ENCODE data around the gene B4GALT6. TPM values are rescaled to one million over a fixed set of nuclear protein-coding genes. Genes with fewer than 3 reads are reported as not detected.

B4GALT6 gene
- total RNA-seq, 1 experiment from 2014 or later: 22.0 TPM

GRCh38 chr18:31675404-31675803, 9.0 kb downstream of the B4GALT6 start:
- no TSS peak for BruUV-seq (replicated peaks)
- Mint-ChIP-seq H3K4me1 (ENCODE audit: low read depth, unreplicated experiment) (peaks cover 23% of the 10 kb centered on the region), H3K27me3 (ENCODE audit: unreplicated experiment) (no peaks in the 10 kb centered on the region), H3K36me3 (ENCODE audit: insufficient read depth, unreplicated experiment) (no peaks in the 10 kb centered on the region), H3K9me3 (ENCODE audit: low read depth, unreplicated experiment) (no peaks in the 10 kb centered on the region), H3K4me3 (ENCODE audit: low read depth, unreplicated experiment) (no peak overlapping the region), H3K27ac (ENCODE audit: unreplicated experiment) (no peak overlapping the region)
- TF ChIP-seq, protein P1, sequence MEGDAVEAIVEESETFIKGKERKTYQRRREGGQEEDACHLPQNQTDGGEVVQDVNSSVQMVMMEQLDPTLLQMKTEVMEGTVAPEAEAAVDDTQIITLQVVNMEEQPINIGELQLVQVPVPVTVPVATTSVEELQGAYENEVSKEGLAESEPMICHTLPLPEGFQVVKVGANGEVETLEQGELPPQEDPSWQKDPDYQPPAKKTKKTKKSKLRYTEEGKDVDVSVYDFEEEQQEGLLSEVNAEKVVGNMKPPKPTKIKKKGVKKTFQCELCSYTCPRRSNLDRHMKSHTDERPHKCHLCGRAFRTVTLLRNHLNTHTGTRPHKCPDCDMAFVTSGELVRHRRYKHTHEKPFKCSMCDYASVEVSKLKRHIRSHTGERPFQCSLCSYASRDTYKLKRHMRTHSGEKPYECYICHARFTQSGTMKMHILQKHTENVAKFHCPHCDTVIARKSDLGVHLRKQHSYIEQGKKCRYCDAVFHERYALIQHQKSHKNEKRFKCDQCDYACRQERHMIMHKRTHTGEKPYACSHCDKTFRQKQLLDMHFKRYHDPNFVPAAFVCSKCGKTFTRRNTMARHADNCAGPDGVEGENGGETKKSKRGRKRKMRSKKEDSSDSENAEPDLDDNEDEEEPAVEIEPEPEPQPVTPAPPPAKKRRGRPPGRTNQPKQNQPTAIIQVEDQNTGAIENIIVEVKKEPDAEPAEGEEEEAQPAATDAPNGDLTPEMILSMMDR (IDR thresholded peaks at IDR 0.05; ENCODE audit: unreplicated experiment): no peak
- no peak for DNase-seq
- intact Hi-C loops (cut with micrococcal nuclease; ENCODE audit: unreplicated experiment): no loop called here
- CTCF ChIA-PET: no interaction called here

DNA sequence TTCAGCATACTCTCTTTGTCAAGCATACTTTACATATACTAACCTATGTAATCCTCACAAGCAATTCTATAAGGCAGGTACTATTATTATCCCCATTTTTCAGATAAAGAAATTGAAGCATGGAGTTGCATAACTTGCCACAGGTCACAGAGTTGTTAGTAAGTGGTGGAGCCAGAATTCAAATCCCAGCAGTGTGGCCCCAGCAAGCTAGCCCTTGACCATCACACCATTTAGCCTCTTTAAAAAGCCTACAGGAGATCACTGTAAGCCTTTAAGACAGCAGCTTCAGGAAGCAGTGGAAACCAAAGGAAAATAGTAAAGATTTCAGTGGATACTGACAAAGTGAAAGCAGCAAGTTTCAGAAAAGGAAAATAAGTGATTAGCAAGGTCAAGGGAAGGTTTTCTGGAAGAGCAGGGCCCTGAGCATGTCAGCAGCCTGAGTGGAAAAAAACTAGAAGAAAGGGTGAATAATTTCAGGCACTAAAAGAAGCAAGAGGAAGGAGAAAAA, 11.7 kb downstream of the B4GALT6 start:
- Mint-ChIP-seq H3K27ac (ENCODE audit: unreplicated experiment) (no peak overlapping the region), H3K36me3 (ENCODE audit: insufficient read depth, unreplicated experiment) (no peaks in the 10 kb centered on the region), H3K4me1 (ENCODE audit: low read depth, unreplicated experiment) (no peaks in the 10 kb centered on the region), H3K9me3 (ENCODE audit: low read depth, unreplicated experiment) (no peaks in the 10 kb centered on the region), H3K27me3 (ENCODE audit: unreplicated experiment) (no peaks in the 10 kb centered on the region), H3K4me3 (ENCODE audit: low read depth, unreplicated experiment) (no peak overlapping the region)
- DNase-seq: no peak
- TF ChIP-seq, protein P1 (IDR thresholded peaks at IDR 0.05; ENCODE audit: unreplicated experiment): no peak
- CTCF ChIA-PET: no interaction called here
- intact Hi-C loops (cut with micrococcal nuclease; ENCODE audit: unreplicated experiment): no loop called here
- BruUV-seq (replicated peaks): no TSS peak

GRCh38 chr18:31671951-31672350, 12.4 kb downstream of the B4GALT6 start:
- intact Hi-C loops (cut with micrococcal nuclease; ENCODE audit: unreplicated experiment): no loop called here
- Mint-ChIP-seq H3K4me1 (ENCODE audit: low read depth, unreplicated experiment) (no peaks in the 10 kb centered on the region), H3K9me3 (ENCODE audit: low read depth, unreplicated experiment) (no peaks in the 10 kb centered on the region), H3K27ac (ENCODE audit: unreplicated experiment) (no peak overlapping the region), H3K27me3 (ENCODE audit: unreplicated experiment) (no peaks in the 10 kb centered on the region), H3K36me3 (ENCODE audit: insufficient read depth, unreplicated experiment) (no peaks in the 10 kb centered on the region), H3K4me3 (ENCODE audit: low read depth, unreplicated experiment) (no peak overlapping the region)
- CTCF ChIA-PET: no interaction called here
- TF ChIP-seq, protein P1 (IDR thresholded peaks at IDR 0.05; ENCODE audit: unreplicated experiment): no peak
- no peak for DNase-seq
- no TSS peak for BruUV-seq (replicated peaks)

- H3K27ac Mint-ChIP-seq (ENCODE audit: unreplicated experiment): no peak overlapping the region
- BruUV-seq (replicated peaks): no TSS peak
- no peaks in the 10 kb centered on the region for H3K36me3 Mint-ChIP-seq (ENCODE audit: insufficient read depth, unreplicated experiment)
- H3K4me3 Mint-ChIP-seq (ENCODE audit: low read depth, unreplicated experiment): no peak overlapping the region
- no peaks in the 10 kb centered on the region for H3K9me3 Mint-ChIP-seq (ENCODE audit: low read depth, unreplicated experiment)
- CTCF ChIA-PET: interaction anchor here (0.7 kb wide), 1 partner anchor 12 kb away, joined by 4 read pairs; no protein-coding TSS in a partner anchor
- intact Hi-C loops (cut with micrococcal nuclease; ENCODE audit: unreplicated experiment): no loop called here
- no peak for DNase-seq
- no peaks in the 10 kb centered on the region for H3K27me3 Mint-ChIP-seq (ENCODE audit: unreplicated experiment)
- TF ChIP-seq, protein P1 (IDR thresholded peaks at IDR 0.05; ENCODE audit: unreplicated experiment): no peak
- no peaks in the 10 kb centered on the region for H3K4me1 Mint-ChIP-seq (ENCODE audit: low read depth, unreplicated experiment)
Measured at GRCh38 chr18:31669541-31669940, 14.8 kb downstream of the B4GALT6 start.
